ENCODE data around the gene PGPEP1. TPM values are rescaled to one million over a fixed set of nuclear protein-coding genes. Genes with fewer than 3 reads are reported as not detected.

Gene PGPEP1
- total and polyA plus RNA-seq, 11 donors: 22.5 to 58.6 (median 43.6) TPM

DNA sequence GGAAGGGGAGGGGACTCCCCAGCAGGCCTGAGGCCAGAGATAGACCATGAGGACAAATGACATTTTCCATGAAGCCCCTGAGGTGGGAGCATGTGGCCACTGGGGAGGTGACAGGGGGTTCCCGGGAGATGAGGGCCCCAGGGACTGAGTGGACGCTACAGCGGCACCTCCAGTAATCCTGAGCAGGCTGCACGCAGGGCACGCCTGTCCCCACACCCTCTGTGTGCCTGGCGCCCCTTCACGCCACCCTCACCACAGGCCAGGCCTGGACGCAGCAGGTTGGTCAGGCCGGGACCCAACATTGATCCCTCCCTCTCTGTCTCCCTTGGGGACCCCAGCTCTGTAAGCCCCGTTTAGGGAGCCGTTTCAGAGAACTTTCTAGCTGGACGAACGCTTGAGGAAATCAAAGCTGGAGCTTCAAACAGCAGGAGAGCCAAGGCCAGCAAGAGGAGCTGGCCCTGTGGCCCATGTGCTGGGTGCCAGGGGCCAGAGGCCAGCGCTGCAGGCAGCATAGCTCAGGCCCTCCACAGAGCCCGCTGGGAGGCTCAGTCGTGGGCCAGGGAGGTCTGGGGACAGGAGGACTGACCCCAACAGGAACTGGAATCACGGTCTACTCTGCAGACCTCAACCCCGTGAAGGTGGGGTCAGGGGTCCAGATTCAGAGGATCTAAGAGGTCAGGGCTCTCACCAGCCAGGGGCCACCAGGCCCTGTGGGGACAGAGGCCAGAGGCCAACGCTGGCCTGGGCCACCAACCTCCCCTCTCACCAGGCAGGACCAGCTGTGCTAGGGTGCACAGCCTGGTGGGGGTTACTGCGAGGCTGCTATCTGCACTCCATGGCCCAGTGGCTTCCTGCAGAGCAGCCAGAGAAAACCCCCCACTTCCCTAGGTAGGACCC is 32.1 kb upstream of the PGPEP1 start:
- peak overlapping the region in 6 of 12 donors; percentile 4 to 99 (median 69) for H3K27ac ChIP-seq

DNA sequence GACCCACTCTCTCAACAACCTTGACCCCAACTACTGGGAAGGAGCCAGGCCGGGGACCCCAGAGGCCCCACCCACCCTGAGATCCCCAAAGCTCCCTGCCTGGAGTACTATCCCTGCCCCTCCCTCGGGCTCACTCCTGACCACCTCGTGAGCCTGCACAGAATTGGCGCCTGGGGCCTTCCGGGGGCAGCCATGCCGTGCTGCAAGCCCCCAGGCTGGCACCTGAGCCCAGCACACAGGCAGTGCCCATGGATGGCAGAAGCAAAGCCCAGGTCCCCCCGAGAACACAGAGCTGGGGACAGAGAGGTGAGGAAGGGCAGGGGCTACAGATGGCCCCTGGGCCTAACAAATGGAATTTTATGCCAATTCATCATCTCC is 31.5 kb upstream of the PGPEP1 start:
- no peak overlapping the region for H3K27ac ChIP-seq

More for the DNA sequence above, 32.1 kb upstream of the PGPEP1 start:
- ATAC-seq (no peak), DNase-seq (no peak)
- H3K4me1 ChIP-seq: peaks cover 5 to 49% (median 31%) of the 10 kb centered on the region in 12 donors
- no peaks in the 10 kb centered on the region for H3K9me3 ChIP-seq
- intact Hi-C loops (cut with DNase I): no loop called here
- TF ChIP-seq POLR2A (IDR thresholded peaks at IDR 0.05) (no peak), CTCF (IDR thresholded peaks at IDR 0.05) (no peak)
- H3K4me3 ChIP-seq: no peak overlapping the region
- H3K27me3 ChIP-seq: no peaks in the 10 kb centered on the region
- 82 to 90% (median 89%) methylated on average over 14 to 20 of the region's 20 CpGs for WGBS, 4 donors
- H3K36me3 ChIP-seq: peaks cover 0 to 67% (median 16%) of the 10 kb centered on the region in 9 donors

DNA sequence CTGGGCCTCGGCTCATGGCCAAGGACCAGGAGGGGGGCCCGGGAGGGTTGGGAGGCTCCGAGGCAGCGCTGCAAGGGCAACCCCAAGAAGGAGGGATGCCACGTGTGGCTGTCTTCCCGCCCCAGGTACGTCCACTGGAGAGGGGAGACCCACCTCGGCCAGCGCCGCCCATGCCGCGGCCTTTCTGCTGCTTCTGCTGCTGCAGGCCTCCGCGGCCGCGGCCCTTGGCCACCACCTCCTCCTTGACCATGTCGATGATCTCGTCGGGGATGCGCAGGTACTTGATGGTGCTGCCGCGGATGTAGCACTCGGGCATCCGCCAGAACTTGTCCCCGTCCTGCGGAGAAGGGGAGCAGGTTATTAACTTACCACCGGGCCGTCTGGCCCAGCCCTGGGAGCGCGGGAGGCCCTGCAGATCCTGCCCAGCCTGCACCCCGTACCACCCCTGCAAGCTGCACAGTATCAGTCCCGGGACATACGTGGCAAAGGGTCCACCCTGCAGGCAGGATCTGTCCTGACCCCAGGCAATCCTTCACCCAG is 30.8 kb upstream of the PGPEP1 start:
- Histone ChIP-seq H3K27ac (no peak overlapping the region), H3K4me3 (no peak overlapping the region), H3K36me3 (peaks cover 0 to 80% (median 19%) of the 10 kb centered on the region in 9 donors), H3K9me3 (no peaks in the 10 kb centered on the region), H3K27me3 (no peaks in the 10 kb centered on the region), H3K4me1 (peaks cover 0 to 36% (median 18%) of the 10 kb centered on the region in 12 donors)
- no peak for TF ChIP-seq POLR2A (IDR thresholded peaks at IDR 0.05)
- TF ChIP-seq CTCF (IDR thresholded peaks at IDR 0.05): no peak
- no peak for ATAC-seq
- no peak for DNase-seq
- WGBS, 4 donors: 94 to 100% (median 95%) methylated on average over 16 to 33 of the region's 33 CpGs
- intact Hi-C loops (cut with DNase I): no loop called here

More for the DNA sequence above, 31.5 kb upstream of the PGPEP1 start:
- 89 to 100% (median 93%) methylated on average over 1 to 7 of the region's 7 CpGs for WGBS, 4 donors
- intact Hi-C loops (cut with DNase I): no loop called here
- Histone ChIP-seq H3K4me1 (peaks cover 0 to 42% (median 25%) of the 10 kb centered on the region in 12 donors), H3K27me3 (no peaks in the 10 kb centered on the region), H3K9me3 (no peaks in the 10 kb centered on the region), H3K36me3 (peaks cover 0 to 73% (median 19%) of the 10 kb centered on the region in 9 donors), H3K4me3 (no peak overlapping the region)
- no peak for ATAC-seq
- TF ChIP-seq CTCF (IDR thresholded peaks at IDR 0.05) (no peak), POLR2A (IDR thresholded peaks at IDR 0.05) (no peak)
- DNase-seq: no peak

Data from heart left ventricle (tissue), 16 donors.